ENCODE data around the gene PDPK1.
"Not testable (repeated sequence)": the region's sequence is repeated elsewhere in the genome, so short reads cannot be mapped to it uniquely, and the experiment has no call there.

GRCh38 chr16:2618964-2619363, 81.1 kb downstream of the PDPK1 start:
- TF ChIP-seq CTCF, POLR2A, EP300 (IDR thresholded peaks at IDR 0.05): not testable (repeated sequence)

All from ovary (tissue), 3 donors.